ENCODE results near the gene SFT2D3. TPM values are rescaled to one million over a fixed set of nuclear protein-coding genes. Genes with fewer than 3 reads are reported as not detected.

SFT2D3 gene
- total RNA-seq, 1 experiment from 2014 or later = 5.6 TPM

DNA sequence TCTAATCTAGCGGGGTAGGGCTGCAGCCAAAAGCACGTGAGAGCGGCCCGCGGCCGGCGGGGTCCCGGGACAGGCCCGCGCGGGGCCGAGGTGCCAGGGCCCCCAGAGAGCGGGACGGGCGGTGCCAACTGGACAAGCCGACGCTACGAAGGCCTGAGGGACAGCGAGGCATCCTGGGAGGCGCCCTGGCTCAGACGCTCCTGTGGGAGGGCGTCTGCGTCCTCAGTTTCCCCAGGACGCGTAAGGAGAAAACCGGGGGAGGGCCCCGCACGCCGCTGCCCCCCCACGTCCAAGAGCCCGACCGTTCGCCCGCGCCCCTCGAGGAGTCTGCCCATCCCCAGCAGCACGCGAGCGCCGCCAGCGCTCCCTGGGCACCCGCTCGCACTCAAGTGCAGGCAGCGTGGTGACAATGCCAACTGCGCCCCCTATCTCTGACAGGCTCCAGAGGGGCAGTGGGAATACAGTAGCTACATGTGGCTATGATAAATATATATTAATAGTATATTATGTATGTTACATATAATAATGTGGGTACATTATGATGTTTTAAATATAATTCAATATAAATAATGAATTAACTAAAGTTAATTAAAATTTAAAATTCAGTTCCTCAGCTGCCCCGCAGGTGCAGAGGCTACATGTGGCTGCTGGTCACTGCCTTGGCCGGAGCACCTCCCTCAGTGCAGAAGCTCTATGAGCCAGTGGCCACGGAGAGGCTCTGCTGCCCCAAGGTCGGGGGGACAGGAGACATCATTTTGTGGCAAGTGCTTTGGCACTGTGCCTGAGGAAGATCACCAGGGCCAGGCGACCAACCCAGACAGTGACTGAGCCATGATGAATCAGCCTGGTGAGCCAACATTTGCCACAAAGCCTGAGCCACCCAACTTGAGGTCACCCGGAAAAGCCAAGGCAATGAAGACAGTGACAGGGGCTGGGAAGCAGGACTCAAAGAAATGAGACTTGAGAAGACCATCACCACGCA lies 5.5 kb upstream of the SFT2D3 start:
- CTCF ChIA-PET = interaction anchor here (0.7 to 1.7 kb wide), 3 partner anchors 20 to 105 kb away, joined by 3 to 6 read pairs (median 4); no protein-coding TSS in a partner anchor
- BruUV-seq (replicated peaks) = no TSS peak

DNA sequence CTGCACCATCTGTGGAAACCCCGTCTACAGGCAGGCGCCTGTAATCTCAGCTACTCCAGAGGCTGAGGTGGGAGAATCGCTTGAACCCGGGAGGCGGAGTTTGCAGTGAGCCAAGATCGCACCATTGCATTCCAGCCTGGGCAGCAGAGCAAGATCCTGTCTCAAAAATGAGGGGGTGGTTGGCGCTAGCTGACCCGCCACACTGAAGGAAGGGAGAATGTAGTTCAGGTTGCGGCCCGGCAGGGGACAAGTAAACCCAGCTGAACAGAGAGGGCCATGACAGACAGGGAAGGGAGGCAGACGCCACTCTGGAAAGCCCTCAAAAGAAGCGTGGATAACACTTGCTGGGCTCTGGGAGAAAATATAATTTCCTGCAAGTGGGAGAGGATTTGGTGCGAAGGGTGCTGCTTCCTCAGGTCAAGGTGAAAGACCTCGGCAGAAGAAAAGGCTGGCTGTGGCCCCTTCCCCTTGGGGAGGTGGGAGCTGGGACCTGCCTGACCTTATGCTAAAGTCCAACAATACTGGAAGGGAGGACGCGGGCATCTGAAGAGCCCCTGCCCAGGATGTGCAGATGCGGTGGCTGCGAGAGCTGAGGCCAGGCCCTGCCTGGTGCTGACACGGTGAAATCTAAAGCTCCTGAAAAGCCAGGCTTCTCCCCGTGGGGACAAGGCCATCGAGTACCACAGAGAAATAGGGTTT lies 3.7 kb upstream of the SFT2D3 start:
- ChIA-PET CTCF (no interaction called here), POLR2A (interaction anchor here (0.5 kb wide), 1 partner anchor 10 kb away, joined by 7 read pairs; no protein-coding TSS in a partner anchor)
- DNase-seq (ENCODE audit: low read depth, low spot score) (no peak), ATAC-seq (no peak)
- Histone ChIP-seq H3K27ac (ENCODE audit: low read length) (no peak overlapping the region), H3K36me3 (ENCODE audit: control insufficient read depth, insufficient read depth, low read length) (no peaks in the 10 kb centered on the region; the same call in none of the 2 replicates), H3K4me1 (ENCODE audit: control insufficient read depth, insufficient read depth, low read length) (peaks cover 10% of the 10 kb centered on the region), H3K9me3 (ENCODE audit: control insufficient read depth, insufficient read depth, low read depth, low read length) (no peaks in the 10 kb centered on the region), H3K27me3 (ENCODE audit: control insufficient read depth, insufficient read depth, low read length) (no peaks in the 10 kb centered on the region), H3K4me3 (ENCODE audit: low read depth in 2 of 2, low read length in 2 of 2) (no peak overlapping the region)
- TF ChIP-seq TCF7L2 (IDR thresholded peaks at IDR 0.05; ENCODE audit: low read depth, low read length) = no peak
- TF ChIP-seq, protein P1, sequence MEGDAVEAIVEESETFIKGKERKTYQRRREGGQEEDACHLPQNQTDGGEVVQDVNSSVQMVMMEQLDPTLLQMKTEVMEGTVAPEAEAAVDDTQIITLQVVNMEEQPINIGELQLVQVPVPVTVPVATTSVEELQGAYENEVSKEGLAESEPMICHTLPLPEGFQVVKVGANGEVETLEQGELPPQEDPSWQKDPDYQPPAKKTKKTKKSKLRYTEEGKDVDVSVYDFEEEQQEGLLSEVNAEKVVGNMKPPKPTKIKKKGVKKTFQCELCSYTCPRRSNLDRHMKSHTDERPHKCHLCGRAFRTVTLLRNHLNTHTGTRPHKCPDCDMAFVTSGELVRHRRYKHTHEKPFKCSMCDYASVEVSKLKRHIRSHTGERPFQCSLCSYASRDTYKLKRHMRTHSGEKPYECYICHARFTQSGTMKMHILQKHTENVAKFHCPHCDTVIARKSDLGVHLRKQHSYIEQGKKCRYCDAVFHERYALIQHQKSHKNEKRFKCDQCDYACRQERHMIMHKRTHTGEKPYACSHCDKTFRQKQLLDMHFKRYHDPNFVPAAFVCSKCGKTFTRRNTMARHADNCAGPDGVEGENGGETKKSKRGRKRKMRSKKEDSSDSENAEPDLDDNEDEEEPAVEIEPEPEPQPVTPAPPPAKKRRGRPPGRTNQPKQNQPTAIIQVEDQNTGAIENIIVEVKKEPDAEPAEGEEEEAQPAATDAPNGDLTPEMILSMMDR (IDR thresholded peaks at IDR 0.05) = no peak
- no peak for TF ChIP-seq POLR2AphosphoS5 (IDR thresholded peaks at IDR 0.05; ENCODE audit: low read depth, low read length)
- TF ChIP-seq SIN3A (IDR thresholded peaks at IDR 0.05; ENCODE audit: borderline replicate concordance, insufficient read depth, low read depth, low read length) = no peak
- TF ChIP-seq, protein P2, sequence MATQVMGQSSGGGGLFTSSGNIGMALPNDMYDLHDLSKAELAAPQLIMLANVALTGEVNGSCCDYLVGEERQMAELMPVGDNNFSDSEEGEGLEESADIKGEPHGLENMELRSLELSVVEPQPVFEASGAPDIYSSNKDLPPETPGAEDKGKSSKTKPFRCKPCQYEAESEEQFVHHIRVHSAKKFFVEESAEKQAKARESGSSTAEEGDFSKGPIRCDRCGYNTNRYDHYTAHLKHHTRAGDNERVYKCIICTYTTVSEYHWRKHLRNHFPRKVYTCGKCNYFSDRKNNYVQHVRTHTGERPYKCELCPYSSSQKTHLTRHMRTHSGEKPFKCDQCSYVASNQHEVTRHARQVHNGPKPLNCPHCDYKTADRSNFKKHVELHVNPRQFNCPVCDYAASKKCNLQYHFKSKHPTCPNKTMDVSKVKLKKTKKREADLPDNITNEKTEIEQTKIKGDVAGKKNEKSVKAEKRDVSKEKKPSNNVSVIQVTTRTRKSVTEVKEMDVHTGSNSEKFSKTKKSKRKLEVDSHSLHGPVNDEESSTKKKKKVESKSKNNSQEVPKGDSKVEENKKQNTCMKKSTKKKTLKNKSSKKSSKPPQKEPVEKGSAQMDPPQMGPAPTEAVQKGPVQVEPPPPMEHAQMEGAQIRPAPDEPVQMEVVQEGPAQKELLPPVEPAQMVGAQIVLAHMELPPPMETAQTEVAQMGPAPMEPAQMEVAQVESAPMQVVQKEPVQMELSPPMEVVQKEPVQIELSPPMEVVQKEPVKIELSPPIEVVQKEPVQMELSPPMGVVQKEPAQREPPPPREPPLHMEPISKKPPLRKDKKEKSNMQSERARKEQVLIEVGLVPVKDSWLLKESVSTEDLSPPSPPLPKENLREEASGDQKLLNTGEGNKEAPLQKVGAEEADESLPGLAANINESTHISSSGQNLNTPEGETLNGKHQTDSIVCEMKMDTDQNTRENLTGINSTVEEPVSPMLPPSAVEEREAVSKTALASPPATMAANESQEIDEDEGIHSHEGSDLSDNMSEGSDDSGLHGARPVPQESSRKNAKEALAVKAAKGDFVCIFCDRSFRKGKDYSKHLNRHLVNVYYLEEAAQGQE (IDR thresholded peaks at IDR 0.05; ENCODE audit: insufficient read depth in 1 of 2, low read depth in 2 of 2, low read length in 1 of 2) = no peak
- in situ Hi-C loops (cut with HindIII; ENCODE audit: low pct_unique_long_range_greater_than_20kb, low sequenced_read_pairs) = no loop called here
- intact Hi-C loops (cut with micrococcal nuclease; ENCODE audit: unreplicated experiment) = no loop called here
- no TSS peak for BruUV-seq (replicated peaks)

More for the DNA sequence above, 5.5 kb upstream of the SFT2D3 start:
- intact Hi-C loops (cut with micrococcal nuclease; ENCODE audit: unreplicated experiment) = no loop called here
- ATAC-seq (peak; percentile 44; the same call in 1 of the 2 replicates), DNase-seq (ENCODE audit: low read depth, low spot score) (no peak)
- Histone ChIP-seq H3K27ac (ENCODE audit: low read length) (no peak overlapping the region), H3K9me3 (ENCODE audit: control insufficient read depth, insufficient read depth, low read depth, low read length) (no peaks in the 10 kb centered on the region), H3K36me3 (ENCODE audit: control insufficient read depth, insufficient read depth, low read length) (no peaks in the 10 kb centered on the region), H3K4me3 (ENCODE audit: low read depth in 2 of 2, low read length in 2 of 2) (no peak overlapping the region), H3K4me1 (ENCODE audit: control insufficient read depth, insufficient read depth, low read length) (peaks cover 7% of the 10 kb centered on the region), H3K27me3 (ENCODE audit: control insufficient read depth, insufficient read depth, low read length) (no peaks in the 10 kb centered on the region)
- in situ Hi-C loops (cut with HindIII; ENCODE audit: low pct_unique_long_range_greater_than_20kb, low sequenced_read_pairs) = no loop called here
- TF ChIP-seq, protein P2 (IDR thresholded peaks at IDR 0.05; ENCODE audit: insufficient read depth in 1 of 2, low read depth in 2 of 2, low read length in 1 of 2) = no peak
- TF ChIP-seq, protein P1 (IDR thresholded peaks at IDR 0.05) = peak; percentile 74
- TF ChIP-seq POLR2AphosphoS5 (IDR thresholded peaks at IDR 0.05; ENCODE audit: low read depth, low read length) (no peak), TCF7L2 (IDR thresholded peaks at IDR 0.05; ENCODE audit: low read depth, low read length) (no peak)
- POLR2A ChIA-PET = no interaction called here
